HG03103 (cell line): ENCODE results near the gene ERG28.
"Not testable (repeated sequence)": the region's sequence is repeated elsewhere in the genome, so short reads cannot be mapped to it uniquely, and the experiment has no call there.

ENCODE experiments used
- ATAC-seq: cut with Tn5 transposase; IDR thresholded peaks from one replicate; pipeline ENCODE4 v1.9.1; 2021; ENCODE audit warnings: low read depth; ENCODE audit not compliant: unreplicated experiment

The ERG28 gene, protein sequence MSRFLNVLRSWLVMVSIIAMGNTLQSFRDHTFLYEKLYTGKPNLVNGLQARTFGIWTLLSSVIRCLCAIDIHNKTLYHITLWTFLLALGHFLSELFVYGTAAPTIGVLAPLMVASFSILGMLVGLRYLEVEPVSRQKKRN

GRCh38 chr14:75660630-75661498, at the start of gene ERG28, which contains the start of gene TTLL5:
Gene ERG28 (minus strand): TSS chr14:75660876. CDS start chr14:75657502, 3,374 bp downstream.
Gene TTLL5 (plus strand): TSS chr14:75661246. CDS start chr14:75663150, 1,904 bp downstream.
- ATAC-seq: peak; percentile 94

- no peak for ATAC-seq
These were observed 48.6 kb upstream of the ERG28 start for GRCh38 chr14:75709207-75709812.

DNA sequence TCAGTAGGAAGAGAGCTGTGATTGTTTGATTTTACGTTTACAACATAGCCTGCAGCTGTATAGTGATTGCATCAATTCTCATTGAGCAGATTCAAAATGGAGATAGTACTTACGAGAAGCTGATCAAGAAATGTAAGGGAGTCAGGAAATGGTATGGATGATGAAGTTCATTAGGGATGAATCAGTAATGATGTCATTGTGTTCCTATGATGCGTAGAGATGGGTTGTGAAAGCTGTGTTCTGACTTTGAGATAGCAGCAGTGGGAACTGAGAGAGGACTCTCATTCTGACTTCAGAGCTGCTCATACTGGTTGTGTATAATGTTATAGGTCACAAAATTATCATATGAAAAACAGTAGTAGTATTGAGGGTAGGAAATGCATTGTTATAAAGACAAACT, 44.3 kb upstream of the ERG28 start:
- no peak for ATAC-seq

DNA sequence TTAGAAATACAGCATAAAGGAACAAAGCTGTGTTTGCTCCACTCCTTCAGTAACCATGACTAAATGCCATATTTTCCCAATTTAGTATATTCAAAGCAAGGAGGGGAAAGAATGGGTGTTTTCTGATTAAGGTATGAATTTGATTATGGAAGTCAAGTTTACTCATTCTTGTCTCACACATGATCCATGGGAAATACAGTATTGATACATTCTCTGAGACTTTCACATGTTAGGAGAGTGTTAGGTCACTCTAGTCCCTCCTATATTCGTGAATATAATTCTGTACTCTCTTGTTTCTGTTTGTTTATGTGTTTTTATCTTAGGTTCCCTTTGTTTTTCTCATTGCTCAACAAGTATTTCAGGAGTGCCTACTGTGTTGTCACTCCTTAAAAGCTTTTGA, 42.8 kb upstream of the ERG28 start:
- no peak for ATAC-seq

GRCh38 chr14:75702616-75703261, 42.1 kb upstream of the ERG28 start:
- ATAC-seq: no peak

DNA sequence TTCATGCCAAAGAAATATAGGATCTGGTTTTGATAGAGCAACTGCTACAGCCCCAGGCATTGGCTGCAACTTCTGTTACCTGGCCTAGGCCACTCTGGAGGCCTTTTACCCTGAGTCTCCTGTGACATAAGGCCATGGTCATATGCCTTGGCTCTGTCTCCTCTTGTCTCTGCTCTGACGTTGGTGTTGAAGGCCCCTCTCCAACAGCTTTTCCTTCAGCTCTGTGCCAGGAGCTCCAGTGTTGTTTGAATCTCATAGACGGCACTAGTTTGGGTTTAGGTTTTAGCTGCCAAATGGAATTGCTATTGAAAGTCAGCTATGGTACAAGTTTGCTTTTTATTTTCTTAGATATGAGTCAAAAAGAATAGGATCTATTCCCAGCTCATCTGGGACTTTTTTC, 41.4 kb upstream of the ERG28 start:
- no peak for ATAC-seq

DNA sequence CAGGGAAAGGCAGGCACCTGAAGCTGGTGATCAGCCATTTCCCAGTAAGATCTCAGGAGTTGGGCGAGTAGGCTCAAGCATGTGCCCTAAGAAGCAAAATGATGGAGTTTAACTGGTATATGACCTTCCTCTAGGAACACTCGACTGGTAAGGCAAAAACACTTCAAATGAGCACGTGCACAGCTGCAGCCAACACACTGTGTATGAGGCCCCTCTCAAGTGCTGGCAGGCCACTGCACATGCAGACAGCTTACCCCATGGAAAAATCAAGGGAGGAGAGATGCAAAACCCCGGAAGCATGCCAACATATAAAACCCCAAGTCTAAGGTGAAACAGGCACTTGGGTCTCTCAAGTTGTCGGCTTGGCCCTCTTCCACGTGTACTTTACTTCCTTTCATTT, 39.6 kb upstream of the ERG28 start:
- ATAC-seq: no peak

- no peak for ATAC-seq
These were observed 38.7 kb upstream of the ERG28 start for GRCh38 chr14:75699331-75699730.

GRCh38 chr14:75697918-75698317, 37.2 kb upstream of the ERG28 start:
- no peak for ATAC-seq

DNA sequence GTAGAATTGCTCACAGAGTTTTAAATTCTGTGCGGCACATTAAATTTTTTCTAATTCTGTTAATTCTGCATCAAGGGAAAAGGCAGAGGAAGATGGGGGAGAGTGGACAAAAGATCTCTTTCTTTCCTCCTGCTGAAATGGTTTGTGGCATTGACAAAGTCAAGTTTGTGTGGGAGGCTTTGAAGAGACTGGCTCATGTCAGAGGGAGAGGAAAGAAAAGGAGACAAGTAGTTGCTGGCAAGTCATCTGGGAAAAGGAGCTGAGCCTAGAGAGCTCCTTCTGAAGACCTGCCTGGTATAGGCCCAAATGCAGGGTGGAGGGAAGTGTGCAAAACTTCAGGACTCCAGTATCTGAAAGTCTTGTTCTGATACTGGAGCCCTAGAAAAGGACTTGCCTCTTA, 36.7 kb upstream of the ERG28 start:
- ATAC-seq: no peak

- not testable (repeated sequence) for ATAC-seq
These were observed 34.3 kb upstream of the ERG28 start for GRCh38 chr14:75695025-75695424.

- ATAC-seq: no peak
These were observed 29.3 kb upstream of the ERG28 start for GRCh38 chr14:75690010-75690409.

- ATAC-seq: no peak
These were observed 28.3 kb upstream of the ERG28 start for GRCh38 chr14:75689012-75689411.

- no peak for ATAC-seq
These were observed 25.2 kb upstream of the ERG28 start for GRCh38 chr14:75685910-75686309.

DNA sequence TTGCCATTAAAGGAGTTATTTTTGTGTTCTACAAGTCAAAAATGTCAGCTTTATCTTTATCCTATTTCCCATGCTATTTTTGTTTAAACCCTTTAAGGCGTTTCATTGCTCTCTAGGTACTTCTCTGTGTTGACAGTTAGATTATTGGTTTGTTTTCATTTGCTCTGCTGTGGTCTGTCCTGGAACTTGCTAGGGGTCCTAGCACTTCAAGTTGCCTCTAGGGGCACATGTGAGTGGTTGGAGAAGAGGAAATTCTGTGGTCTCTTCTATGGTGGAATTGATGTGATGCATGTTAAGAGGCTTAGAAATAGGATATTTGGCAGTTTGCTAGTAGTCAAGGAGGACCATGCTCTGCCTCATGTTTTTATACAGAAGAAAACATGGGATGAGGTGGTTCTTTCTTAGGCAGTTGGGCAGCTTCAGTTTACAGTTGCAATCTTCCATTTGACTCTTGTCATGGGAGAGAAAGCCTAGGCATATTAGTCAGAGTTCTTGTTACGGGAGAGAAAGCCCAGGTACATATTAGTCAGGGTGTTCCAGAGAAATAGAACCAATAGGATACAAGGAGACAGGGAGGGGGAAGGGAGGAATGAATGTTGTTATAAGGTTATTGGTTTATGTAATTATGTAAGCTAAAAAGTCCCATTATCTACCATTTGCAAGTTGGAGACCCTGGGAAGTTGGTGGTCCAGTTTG, 14.7 kb upstream of the ERG28 start:
- ATAC-seq: no peak

GRCh38 chr14:75673345-75674035, 12.8 kb upstream of the ERG28 start:
- peak; percentile 56 for ATAC-seq

GRCh38 chr14:75672605-75673192, 12.0 kb upstream of the ERG28 start:
- no peak for ATAC-seq

DNA sequence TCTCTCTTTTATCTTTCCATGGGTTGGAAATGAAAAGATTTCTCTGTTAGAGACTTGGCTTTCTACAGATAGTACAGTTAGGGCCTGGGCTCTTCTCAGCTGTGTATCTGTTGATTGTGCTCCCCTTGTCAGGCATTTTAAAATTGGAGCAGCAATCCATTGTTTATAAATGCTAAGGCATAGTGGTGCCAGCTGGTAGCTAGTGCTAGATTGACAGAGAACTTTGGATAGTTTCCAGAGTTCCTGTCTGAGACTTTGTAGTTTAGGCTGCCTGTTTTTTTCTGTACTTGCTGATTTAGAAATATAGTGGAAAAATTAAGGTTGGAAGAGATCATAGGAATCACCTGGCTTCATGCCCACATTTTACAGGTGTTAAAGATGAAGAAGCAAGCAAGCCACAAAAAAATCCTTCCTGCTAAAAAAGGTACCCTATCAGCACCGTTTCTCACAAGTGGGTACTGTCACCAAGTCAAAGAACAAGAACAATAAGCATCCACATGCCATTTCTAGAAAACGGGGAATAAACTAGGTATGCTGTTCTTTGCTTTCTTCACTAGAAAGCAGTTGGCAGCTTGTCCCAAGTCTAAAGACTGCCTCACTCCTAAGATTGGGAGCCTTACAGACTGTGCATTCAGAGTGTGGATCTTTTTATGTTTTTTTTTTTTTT, 6.6 kb upstream of the ERG28 start:
- no peak for ATAC-seq

DNA sequence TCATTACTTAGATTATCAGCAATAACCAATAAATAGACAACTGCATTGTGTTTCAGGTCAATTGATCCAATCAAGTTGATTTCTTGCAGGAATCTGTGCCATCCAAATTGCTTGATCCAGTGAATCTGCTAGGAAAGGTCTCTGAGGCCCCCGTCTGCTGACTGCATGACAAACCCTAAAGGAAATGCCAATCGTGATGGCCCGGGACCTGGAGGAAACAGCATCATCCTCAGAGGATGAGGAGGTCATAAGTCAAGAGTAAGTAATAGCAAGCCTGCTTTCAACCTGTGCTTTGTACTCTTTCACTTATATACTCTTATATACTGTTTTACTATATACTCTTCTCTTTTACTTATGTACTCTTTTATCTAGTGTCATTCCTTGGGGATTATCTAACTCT, 2.3 kb upstream of the ERG28 start:
- no peak for ATAC-seq
